ENCODE results near the gene C18orf63.
"Not testable (repeated sequence)": the region's sequence is repeated elsewhere in the genome, so short reads cannot be mapped to it uniquely, and the experiment has no call there.

The C18orf63 gene

DNA sequence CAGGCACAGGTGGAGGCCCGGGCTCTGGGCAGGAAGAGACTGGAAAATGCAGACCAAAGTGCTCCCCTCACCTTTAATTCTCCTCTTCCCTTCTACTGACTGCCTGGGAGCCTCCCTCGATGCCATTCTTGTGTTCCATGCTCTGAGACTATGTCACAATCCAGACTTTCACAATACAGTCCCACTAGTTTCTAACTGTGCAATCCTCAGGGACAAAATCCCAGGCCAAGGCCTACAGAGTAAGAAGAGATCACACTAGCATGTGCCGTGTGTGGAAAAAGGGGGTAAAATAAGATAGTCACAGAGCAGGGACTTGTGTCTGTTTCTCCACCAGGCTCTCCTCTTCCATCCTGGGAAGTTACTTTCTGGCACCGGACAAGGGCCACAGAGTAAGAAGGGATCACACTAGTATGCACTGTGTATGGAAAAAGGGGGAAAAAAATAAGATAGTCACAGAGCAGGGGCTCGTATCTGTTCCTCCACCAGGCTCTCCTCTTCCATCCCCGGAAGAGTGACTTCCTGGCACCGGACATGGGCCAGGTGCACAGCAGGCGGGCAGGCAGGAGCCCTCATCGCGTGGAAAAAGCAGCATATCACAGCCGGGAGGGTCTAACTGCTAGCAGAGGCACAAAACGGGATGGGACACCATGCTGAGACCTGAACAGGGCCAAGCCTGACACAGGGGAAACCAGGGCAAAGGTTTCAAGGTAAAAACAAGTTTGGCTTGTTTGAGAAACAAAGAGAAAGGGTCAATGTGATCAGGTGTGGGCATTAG lies 33.5 kb upstream of the C18orf63 start:
- H3K4me3 ChIP-seq (ENCODE audit: low read length): no peak overlapping the region
- TF ChIP-seq ZNF274 (IDR thresholded peaks at IDR 0.05; ENCODE audit: low read depth, low read length): no peak

DNA sequence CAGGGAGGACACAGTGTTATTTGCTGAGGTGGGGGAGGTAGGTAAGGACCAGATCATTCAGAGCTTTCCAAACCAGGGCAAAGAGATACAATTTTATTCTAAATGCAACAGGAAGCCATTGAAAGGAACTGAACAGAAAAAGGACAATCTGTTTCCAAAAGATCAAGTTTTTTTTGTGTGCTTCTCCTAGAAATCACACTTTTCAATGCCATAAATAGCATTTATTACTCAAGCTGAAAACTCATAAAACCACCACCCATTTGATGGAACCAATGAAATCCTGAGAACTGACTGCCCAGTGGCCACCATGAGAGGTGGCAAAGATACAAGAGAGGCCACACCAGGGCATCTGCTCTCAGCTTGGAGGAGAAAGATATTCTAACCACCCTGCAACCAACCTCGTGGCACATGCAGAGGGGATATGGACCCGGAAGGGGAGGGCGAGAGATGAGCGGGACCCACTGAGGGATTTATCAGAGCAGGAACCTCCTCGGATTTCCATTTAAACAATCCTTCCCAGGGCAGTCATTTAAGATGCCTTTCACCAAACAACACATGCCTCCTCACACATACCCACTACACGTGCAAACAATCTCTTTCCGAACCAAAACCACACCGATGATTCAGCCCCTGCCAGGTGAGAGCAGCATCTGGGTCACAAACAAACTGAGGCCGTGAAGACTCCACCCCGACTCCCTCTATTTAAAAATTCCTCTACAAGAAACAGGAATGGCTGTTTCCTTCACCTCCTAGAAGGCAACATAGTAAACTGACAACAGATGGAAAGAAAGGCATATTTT lies 32.7 kb upstream of the C18orf63 start:
- H3K4me3 ChIP-seq (ENCODE audit: low read length): no peak overlapping the region
- no peak for TF ChIP-seq ZNF274 (IDR thresholded peaks at IDR 0.05; ENCODE audit: low read depth, low read length)

DNA sequence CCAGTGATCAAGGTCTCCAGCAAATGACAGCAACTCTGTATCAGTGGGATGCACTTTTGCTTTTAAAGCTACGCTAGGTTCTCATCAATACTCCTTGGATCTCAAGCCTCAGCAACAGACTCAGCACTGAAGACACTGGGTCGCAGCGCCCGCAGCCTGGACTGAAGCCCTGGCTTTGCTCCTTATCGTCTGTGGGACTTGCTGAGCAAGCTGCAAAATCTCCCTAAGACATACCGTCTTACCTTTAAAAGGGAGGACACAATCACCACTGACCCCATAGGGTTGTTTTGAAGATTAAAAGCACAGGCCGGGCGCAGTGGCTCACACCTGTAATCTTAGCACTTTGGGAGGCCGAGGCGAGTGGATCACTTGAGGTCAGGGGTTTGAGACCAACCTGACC lies 32.0 kb upstream of the C18orf63 start:
- H3K4me3 ChIP-seq (ENCODE audit: low read length): no peak overlapping the region
- no peak for TF ChIP-seq ZNF274 (IDR thresholded peaks at IDR 0.05; ENCODE audit: low read depth, low read length)

DNA sequence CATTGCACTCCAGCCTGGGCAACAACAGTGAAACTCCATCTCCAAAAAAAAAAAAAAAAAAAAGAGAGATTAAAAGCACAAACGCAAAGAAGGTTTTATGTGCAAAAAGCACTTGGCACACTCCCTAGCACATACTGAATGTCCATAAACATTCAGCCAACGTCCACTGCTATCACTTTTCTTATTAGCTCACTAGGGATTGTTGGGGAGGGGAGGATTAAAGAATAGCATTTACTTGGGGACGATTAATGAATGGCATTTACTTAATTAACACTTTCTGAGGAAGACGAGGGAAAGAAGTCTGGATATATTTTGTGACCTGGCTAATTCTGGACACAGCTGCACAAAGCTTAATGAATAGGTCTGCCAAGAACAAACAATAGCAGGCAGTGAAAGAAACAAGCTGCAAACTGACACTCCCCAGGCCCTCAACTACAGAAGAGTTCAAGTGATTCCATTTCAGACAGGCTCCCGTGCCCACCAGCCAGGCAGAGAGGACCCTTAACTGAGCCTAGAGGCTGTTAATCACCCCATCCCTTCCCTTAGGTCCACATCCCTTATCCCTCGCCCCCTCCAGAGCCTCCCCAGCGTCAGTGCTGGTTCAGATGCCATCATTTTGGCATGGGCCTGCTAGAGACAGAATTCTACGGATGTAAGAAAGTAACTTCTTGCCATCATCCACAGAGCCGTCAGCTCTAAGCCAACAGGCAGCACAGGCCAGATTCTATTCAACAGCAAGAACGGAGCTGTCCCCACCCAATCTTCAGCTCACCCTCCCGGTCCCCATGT lies 31.3 kb upstream of the C18orf63 start:
- TF ChIP-seq ZNF274 (IDR thresholded peaks at IDR 0.05; ENCODE audit: low read depth, low read length): no peak
- H3K4me3 ChIP-seq (ENCODE audit: low read length): no peak overlapping the region

DNA sequence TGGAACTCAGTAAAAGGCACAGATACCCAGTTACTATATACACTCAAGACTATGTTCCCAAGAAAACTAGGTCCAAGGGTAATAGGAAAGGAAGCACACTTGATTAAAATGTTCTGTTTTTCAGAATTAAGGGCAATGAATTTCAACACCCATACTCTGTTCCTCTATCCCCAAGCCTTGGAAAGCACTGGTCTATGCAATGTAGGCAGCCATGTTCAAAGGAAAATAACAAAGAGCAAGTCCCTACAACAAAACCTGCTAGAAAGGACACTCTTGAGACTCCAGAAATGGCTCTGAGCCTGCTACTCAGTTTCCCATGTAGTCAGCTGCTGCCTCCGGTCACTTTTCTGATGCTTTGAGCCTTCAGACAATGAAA lies 30.7 kb upstream of the C18orf63 start:
- H3K4me3 ChIP-seq (ENCODE audit: low read length): no peak overlapping the region
- no peak for TF ChIP-seq ZNF274 (IDR thresholded peaks at IDR 0.05; ENCODE audit: low read depth, low read length)

DNA sequence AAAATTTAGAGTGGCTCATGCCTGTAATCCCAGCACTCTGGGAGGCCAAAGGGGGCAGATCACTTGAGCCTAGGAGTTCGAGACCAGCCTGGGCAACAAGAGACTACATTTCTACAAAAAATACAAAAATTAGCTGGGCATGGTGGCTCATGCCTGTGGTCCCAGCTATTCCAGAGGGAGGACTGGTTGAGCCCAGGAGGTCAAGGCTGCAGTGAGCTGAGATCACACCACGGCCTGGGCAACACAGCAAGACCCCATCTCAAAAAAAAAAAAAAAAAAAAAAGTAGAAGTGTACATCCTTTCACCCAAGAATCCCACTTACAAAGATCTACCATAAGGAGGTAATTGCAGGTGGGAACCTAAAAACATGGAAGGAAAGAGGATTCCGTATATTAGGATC lies 30.1 kb upstream of the C18orf63 start:
- not testable (repeated sequence) for H3K4me3 ChIP-seq (ENCODE audit: low read length)

DNA sequence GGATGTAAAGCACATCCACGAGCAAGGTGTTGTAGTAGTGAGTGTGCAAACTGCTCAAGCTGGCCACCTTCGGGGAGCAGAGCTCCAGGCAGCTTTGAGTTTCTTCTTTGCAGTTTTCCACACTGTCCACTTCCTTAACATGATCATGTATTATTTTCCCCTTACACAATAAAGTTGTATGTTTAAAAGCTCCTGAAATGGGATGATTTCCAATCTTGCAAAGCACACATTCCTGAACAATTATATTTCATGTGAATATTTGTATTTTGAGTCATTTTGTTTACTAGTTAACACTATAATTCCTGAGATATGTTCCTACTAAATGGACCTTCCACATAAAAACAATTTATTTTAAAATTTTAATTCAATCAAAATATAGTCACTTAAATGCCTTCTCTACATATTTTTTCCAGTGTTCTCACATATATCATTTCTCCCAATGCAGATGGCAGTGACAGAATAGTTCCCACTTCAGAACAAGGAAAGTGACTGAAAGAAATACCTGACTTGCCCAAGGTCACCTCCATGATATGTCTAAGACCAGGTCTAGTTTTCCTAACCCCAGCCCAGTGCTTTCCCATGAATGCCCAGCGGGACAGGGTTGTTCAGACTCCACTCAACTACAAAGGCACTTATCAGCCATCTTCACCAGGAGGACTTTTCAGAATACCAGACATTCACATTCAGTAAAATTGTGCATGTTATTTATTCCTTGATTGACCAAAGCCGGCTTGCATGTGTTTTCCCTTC lies 29.4 kb upstream of the C18orf63 start:
- no peak overlapping the region for H3K4me3 ChIP-seq (ENCODE audit: low read length)
- TF ChIP-seq ZNF274 (IDR thresholded peaks at IDR 0.05; ENCODE audit: low read depth, low read length): no peak

DNA sequence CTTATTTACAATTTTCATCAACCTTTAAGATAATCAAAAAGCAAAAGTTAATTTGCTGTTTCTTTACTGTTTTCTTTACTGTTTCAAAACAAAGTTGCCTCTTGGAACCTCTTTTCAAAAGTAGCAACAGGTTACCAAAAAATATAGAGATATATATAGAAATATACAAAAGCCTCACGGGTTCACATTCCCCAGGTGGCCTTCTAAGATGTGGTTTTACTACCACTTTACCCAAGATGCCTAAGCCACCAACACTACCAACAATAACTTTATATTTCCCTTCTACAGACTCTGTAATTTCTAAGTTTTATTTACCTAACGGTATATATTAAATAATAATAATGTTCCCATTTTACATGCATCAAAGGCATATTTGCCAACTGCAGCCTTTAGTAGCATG lies 28.8 kb upstream of the C18orf63 start:
- H3K4me3 ChIP-seq (ENCODE audit: low read length): no peak overlapping the region
- no peak for TF ChIP-seq ZNF274 (IDR thresholded peaks at IDR 0.05; ENCODE audit: low read depth, low read length)

DNA sequence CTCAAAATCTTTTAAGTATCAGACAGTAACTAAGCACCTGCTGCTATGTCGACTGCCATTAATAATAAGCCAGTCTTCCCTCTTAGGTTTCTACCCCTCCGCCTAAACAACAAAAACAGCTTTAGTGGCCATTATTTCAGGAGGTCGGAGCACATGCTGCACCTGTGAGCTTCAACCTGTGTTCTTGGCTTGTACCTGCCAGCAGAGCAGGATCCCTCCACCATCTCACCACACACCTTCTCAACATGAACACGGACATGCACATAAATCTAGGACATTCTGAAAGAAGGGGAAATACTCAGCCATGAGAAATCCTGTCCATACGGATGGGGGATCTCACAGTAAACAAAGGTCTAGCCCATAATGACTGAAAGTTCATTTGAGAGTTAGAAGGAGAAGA lies 27.6 kb upstream of the C18orf63 start:
- no peak overlapping the region for H3K4me3 ChIP-seq (ENCODE audit: low read length)

DNA sequence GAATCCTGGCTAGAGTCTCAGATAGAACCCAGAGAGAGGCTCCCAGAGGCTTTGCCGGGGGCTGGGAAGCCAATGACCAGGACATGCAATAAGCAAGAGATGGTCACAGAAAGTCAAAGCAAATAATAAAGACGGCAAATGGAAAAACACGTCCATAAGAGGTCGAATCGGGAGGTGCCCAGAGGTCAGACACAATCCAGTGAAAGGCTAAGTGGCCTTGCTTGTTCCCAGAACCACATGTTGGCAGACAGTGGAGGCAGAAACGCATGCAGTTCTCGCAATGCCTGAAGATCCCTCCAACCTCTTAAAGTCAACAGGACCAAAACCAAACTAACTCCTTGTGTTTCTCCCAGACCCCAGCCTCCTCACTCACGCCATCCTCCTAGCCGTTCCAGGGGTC lies 26.9 kb upstream of the C18orf63 start:
- TF ChIP-seq ZNF274 (IDR thresholded peaks at IDR 0.05; ENCODE audit: low read depth, low read length): no peak
- H3K4me3 ChIP-seq (ENCODE audit: low read length): no peak overlapping the region

More for the DNA sequence above, 27.6 kb upstream of the C18orf63 start:
- TF ChIP-seq ZNF274 (IDR thresholded peaks at IDR 0.05; ENCODE audit: low read depth, low read length): no peak

DNA sequence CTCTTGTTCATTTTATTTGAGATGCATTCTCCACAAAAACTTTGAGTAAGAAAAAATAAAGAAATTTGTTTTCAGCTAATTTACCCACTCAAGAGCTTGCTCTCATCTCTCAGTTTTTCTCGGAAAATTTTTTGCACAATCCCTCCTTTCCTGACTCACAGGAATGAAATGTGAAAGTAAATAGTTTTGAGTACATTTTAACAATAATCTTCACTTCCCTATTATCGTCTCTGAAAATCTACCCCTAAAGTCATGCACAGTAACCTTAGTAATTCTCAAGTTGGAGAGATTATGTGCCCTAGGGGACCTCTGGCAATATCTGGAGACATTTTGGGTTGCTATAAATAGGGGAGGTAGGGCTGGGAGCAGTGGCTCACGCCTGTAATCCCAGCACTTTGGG lies 26.5 kb upstream of the C18orf63 start:
- TF ChIP-seq ZNF274 (IDR thresholded peaks at IDR 0.05; ENCODE audit: low read depth, low read length): no peak
- H3K4me3 ChIP-seq (ENCODE audit: low read length): no peak overlapping the region

DNA sequence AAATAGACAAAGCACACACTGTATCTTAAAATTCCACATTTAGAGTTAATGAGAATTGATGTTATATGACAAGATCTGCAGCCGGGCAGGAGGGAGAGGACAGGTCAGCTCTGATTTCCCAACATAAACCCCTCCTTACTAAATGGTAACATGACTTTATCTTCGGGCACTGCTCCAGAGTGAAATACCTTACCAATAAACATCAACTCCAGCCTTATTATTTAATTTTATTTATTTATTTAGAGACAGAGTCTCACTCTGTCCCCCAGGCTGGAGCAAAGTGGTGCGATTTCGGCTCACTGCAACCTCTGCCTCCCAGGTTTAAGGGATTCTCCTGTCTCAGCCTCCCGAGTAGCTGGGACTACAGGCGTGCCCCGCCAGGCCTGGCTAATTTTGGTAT lies 25.6 kb upstream of the C18orf63 start:
- no peak for TF ChIP-seq ZNF274 (IDR thresholded peaks at IDR 0.05; ENCODE audit: low read depth, low read length)
- H3K4me3 ChIP-seq (ENCODE audit: low read length): no peak overlapping the region

DNA sequence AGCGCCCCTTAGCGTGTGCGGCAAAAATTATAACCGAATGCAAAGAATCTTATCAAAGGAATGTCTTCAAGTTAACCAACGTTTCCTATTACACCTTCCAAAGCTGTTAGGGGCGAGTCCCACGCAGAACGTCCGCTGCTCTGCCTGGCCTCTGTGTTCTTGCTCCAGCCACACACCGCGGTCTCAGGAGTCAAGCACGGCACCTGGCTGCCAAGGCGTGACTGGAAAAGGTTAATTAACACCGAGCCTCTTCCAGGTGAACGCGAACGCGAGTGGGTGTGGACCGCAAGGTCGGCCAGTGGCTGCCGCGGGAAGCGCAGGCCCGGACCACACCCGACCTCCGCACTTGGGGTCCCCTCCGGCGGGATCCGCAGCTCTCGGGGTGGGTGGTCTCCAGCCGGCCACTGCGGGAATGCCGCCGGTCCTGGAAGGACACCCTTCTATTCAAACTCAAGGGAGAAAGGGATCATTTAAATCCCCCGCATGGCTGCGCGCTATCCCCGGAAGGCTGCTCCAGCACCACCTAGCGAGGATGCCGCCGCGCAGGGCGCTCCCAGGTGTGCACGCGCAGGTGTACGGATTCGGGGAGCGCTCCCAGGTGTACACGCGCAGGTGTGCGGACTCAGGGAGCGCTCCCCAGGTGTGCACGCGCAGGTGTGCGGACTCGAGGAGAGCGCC lies 24.7 kb upstream of the C18orf63 start:
- H3K4me3 ChIP-seq (ENCODE audit: low read length): peak overlapping the region; percentile 92

DNA sequence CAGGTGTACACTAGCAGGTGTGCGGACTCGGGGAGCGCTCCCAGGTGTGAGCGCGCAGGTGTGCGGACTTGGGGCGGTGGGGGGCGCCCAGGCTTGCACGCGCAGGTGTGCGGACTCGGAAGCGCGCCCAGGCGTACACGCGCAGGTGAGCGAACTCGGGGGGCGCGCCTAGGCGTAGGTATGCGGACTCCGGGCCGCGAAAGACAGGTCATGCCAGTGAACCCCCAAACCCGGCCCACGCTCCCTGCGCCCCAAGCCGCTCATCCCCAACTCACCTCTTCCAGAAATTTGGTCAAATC lies 24.2 kb upstream of the C18orf63 start:
- no peak for TF ChIP-seq ZNF274 (IDR thresholded peaks at IDR 0.05; ENCODE audit: low read depth, low read length)
- H3K4me3 ChIP-seq (ENCODE audit: low read length): peak overlapping the region; percentile 92

More for the DNA sequence above, 24.7 kb upstream of the C18orf63 start:
- TF ChIP-seq ZNF274 (IDR thresholded peaks at IDR 0.05; ENCODE audit: low read depth, low read length): no peak
